HG03460 (cell line): Measurements from ENCODE around the gene AHCYL2.
"Not testable (repeated sequence)": the region's sequence is repeated elsewhere in the genome, so short reads cannot be mapped to it uniquely, and the experiment has no call there.

Experiments
- ATAC-seq: cut with Tn5 transposase; IDR thresholded peaks from one replicate; pipeline ENCODE4 v1.9.1; 2021; ENCODE audit not compliant: unreplicated experiment

The AHCYL2 gene

DNA sequence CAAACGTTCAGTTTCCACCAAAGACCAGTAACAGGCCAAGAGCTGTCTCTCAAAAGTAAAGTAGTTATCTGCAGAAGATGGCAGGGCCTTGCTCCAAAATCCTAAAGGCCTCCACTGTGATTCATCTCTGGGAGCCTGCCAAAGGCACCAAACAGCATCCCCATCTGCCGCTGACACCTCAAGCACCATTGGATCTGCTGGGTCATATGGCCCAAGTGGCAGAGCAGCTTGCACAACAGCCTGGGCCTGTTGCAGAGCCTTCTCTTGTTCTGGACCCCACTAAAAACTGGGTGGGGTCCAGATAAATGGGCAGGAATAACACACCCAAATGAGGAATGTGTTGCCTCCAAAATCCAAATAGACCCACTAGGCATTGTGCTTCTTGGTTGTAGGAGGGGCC, 222.1 kb downstream of the AHCYL2 start:
- not testable (repeated sequence) for ATAC-seq

DNA sequence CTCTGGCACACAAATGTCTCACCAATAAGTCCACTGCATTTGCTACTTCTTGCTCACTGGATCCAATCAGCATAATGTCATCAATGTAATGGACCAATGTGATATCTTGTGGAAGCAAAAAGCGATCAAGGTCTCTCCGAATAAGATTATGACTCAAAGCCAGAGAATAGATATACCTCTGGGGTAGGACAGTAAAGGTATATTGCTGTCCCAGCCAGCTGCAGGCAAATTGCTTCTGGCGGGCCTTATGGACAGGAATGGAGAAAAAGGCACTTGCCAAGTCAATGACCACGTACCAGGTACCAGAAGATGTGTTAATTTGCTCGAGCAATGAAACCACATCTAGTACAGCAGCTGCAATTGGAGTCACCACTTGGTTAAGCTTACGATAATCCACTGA, 222.6 kb downstream of the AHCYL2 start:
- ATAC-seq = not testable (repeated sequence)

DNA sequence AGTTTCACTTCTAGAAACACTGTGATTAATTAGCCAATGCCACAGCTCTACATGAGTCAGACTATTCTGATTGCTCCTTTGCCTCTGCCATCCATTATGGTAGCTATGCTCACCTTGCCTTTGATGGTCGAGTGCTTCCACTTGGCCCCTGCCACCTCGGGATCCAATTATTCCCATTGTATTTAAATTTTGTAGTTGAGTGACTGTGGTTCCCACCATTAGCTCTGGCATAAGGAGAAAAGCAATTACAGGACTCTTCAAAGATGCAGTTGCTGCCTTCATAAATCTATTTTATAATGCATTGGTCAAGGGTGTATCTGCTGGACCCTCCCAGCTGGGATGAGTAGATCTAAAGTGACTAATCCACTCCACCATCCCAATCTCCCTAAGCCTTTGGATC, 223.8 kb downstream of the AHCYL2 start:
- ATAC-seq = not testable (repeated sequence)

DNA sequence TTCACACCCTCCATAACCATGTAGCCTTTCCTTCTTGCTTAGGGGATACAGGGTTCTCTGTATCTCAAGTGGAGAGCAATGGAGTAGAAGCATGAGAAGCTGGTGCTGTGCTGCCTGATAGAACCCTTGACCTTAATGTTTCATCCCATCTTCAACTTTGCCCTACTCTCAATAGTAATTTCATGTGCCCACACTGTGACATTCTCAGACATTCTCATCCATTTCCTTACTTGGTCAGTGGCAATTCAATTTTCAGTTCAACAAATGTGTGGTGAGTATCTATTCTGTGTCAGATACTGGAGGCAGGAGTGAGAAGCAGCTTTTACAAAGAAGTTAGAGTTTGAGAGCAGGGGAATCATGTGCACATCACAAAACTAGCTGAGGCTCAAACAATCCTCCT, 225.5 kb downstream of the AHCYL2 start:
- ATAC-seq = no peak

DNA sequence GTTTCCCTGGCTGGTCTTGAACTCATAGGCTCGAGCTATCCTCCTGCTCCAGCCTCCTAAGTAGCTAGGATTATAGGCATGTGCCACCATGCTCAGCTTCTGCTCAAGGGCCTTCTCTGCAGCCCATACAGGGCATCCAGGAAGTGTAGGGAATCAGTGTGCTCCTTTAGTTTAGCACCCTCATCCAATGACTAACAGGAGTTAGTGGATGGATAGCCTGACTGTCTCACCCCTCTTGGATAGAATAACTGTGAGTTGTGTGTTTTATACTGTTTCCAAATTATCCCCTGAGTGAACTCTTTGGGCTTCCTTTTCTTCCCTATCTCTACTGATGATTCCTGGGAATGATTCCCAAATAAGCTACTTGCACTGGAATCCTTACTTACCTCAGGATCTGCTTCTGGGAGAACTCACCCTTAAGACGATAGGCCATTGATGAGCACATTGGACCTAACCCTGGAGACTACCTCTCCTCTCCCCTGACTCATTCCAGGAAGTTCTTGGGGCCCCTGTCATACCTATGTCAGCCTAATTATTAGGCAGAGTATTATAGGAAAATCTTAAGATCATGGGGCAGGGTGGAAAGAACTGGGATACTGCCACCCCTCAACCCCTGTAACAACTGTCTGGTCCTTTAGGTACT, 227.9 kb downstream of the AHCYL2 start:
- ATAC-seq = no peak

DNA sequence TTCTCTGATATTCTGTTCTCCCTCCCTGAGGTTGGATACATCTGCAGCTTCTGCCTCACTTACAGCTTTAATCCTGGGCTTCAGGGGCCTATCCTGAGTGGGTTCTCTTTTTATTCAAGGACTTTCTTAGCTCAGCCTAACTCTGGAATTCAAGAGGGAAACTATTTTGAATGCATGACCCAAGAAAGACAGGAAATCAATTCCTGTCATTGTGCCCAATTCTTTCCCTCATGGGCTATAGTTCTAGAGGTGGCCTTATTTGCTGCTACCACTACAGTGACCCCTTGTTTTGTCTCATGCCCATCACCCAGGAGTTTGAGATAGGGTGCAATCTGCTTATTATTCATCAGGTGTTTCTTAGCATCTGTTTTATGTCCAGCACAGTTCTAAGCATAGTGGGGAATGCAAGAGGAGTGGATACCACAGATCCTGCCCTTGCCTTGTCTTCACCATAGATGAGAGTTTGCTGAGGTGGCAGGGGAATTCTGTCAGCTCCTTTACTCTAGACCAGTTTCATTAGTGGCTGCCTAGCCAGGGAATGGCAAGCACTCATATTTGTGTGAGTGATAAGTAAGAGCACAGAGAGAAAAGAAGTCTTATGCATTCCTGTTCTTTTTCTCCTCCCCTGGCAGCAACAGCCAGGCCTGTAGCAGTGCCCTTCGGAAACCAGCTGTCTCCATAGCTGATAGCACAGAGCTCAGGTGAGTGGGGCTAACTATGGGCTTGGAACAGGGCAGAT, 228.8 kb downstream of the AHCYL2 start:
- ATAC-seq = no peak

DNA sequence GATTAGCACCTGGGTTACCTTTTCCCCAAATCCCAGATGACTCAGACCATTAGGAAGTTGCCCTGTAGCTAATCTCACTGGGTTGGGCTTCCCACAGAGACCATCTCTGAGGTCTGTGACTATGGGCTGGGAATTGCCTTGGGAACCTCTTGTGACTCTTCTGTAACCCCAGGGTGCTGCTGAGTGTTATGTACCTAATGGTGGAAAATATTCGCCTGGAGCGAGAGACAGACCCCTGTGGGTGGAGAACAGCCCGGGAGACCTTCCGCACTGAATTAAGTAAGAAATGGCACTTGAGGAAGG, 229.4 kb downstream of the AHCYL2 start:
- ATAC-seq = no peak

DNA sequence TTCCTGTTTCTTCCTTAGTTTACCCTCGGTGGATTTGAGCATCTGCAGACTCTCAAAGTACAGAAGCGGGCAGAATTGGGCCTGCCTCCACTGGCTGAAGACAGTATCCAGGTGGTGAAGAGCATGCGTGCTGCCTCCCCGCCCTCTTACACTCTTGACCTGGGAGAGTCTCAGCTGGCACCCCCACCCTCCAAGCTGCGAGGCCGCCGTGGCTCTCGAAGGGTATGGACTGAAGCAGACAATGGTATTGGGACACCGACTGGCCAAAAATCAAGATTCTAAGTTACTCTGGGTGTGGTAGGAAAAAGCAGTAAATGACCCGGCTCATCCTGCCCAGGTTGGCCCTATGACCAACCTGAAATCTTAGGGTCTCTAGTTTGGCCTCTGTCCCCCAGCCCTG, 231.6 kb downstream of the AHCYL2 start:
- no peak for ATAC-seq

DNA sequence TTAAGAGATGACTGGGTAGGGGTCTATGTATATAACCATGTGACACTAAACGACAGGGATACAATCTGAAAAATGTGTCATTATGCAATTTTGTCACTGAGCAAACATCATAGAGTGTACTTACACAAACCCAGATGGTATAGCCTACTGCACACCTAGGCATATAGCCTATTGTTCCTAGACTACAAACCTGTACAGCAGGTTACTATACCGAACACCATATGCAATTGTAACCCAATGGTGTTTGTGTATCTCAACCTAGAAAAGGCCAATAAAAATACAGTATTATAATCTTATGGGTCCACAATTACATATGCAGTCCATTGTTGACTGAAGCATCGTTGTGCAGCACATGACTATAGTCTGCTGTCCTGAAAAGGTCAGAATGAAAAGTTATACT, 232.3 kb downstream of the AHCYL2 start:
- no peak for ATAC-seq

DNA sequence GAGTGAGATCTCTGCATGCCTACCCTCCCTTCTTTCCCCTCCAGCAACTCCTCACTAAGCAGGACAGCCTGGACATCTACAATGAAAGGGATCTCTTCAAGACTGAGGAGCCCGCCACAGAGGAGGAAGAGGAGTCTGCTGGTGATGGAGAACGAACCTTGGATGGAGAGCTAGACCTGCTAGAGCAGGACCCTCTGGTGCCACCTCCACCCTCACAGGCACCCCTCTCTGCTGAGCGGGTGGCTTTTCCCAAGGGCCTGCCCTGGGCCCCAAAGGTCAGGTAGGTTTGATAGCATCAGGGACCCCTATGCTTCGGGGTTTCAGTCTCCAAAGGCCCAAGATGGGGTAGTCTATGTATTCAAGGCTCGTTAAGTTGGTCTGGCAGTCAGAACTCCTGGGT, 233.3 kb downstream of the AHCYL2 start:
- ATAC-seq = no peak

DNA sequence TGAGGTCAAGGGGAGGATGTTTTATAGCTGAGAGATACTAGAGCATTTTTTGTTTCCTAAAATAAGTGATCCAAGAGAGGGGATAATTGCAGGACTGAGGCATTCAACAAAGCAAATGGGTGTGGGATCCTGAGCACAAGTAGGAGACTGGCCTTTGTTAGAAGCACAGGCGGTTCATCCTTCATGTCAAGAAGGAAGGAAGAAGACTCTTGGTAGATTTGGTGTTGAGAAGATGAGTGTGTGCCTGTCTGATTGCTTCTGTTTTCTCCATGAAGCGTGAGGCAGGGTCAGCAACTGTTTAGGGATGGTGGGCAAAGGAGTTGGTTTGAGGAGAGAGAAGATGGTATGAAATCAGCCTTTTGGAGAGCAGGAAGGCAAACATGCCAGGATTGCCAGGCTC, 237.0 kb downstream of the AHCYL2 start:
- no peak for ATAC-seq

DNA sequence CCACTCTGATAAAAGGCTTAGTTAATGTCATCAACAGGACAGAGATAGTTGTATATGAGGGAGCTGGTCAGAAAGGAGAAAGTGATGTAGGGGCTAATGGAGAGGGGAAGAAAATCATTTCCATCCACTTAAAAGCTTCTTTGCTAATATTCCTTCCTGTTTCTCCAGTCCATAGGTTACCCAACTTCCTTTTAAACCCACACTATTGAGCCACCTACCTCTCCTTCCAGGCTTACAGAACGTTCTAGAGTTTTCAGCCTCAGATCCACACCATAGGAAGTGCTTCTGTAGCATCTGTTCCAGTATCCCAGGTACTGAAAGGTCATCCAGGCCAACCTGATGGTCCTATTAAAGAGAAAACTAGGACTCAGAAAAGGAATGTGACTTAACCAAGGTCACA, 237.6 kb downstream of the AHCYL2 start:
- no peak for ATAC-seq

DNA sequence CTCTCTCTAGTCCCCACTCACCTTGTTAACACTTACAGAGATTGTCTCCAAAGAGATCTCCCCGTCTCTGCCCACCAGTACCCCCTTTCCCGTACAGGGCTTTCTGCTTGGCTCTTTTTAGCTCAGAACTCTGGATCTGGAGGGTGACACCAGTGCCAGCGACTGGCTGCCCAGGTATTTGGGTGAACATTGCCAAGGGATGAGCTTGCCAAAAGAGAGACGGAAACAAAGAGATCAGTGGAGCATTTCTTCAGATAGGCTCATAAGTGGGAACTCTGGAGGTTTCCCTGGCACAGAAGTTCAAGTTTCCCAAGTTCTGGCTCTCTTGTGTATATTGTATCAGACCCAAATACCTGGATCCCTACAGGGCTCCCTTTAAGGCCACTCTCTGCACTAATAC, 239.4 kb downstream of the AHCYL2 start:
- no peak for ATAC-seq

DNA sequence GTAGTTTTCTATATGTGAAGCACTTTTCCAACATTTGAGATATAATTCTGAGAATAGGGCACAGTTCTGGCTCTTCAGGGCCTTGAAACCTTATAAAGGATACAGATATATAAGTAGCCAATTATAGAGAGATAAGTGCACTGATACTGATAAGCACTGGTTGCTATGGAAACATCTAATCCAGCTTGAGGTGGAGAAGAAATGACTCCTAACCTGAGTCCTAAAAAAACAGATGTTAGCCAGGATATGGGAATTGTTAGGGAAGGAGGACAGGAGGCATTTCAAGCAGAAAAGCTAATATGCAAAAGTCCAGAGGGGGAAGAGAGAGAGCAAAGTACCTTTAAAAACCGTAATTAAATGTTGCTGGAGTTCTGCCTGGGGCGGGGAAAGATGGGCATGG, 240.2 kb downstream of the AHCYL2 start:
- no peak for ATAC-seq

DNA sequence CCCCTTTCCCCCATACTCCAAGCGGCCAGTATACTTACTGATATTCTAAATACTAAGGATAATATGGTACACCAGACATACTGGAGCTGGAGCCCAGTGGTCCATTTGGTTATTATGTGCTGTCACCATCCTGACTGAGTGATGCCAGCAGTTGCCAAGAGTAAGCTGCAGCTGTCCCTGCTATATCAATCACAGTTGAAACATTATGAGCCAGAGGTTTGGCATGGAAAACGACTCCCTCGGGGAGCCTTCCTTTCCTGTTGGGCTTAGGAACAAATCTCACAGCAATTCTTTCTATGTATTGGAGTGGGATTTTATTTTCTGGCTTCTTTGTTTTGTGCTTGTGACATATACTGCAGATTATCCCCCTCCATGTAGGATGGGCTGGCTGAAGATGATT, 242.0 kb downstream of the AHCYL2 start:
- ATAC-seq = no peak

DNA sequence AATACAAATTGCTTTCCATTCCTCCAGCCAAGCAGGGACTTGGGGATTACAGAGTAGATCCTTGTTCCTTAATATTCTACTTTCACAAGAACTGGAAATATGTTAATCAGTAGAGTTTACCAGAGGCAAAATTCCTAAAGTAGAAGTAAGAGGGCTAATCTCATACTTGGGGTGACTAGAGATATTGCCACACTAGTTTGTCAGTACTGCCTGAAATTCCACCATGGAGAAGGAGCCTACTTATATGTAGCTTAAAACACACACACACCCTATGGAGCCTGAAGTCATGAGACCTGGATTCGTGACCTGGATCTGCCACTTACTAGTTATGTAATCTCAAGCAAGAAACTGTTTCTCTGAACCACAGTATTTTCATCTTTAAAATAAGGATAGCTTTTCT, 243.3 kb downstream of the AHCYL2 start:
- no peak for ATAC-seq

DNA sequence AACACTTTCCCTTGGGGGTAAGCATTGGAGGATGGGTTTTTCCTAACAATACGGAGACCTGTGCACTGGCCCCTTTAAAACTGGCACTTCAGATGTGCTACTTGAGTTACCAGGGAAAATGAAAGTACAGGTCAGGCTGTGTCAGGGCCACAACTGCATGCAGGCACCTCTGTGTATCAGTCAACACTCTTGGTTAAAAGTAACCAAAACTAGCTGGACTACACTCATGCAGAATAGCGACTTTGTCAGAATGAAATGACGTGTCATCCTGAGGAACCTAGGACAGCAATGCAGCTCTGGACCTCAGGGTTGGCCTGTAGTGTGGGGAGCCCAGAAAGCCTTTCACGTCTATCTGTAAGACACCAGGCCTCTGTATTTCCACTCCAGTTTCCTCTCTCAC, 243.7 kb downstream of the AHCYL2 start:
- no peak for ATAC-seq

DNA sequence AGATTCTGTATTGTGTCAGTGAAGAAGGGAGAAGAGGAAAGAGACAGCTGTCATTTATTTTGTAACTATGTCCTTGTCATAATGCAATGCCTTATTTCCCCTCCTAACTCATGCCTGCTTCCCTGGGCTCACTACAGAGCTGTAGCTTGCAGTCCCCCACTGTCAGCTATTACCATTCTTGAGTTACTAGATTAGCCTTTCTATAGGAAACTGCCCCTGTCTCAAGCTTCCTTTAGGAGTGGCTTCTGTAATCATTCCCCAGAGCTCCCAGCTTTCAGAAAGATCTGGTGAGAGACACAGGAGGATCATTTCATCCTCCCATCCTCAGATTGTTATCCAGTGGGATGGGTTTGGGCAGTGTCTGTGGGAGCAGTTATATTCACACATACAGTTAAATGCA, 245.1 kb downstream of the AHCYL2 start:
- ATAC-seq = no peak

DNA sequence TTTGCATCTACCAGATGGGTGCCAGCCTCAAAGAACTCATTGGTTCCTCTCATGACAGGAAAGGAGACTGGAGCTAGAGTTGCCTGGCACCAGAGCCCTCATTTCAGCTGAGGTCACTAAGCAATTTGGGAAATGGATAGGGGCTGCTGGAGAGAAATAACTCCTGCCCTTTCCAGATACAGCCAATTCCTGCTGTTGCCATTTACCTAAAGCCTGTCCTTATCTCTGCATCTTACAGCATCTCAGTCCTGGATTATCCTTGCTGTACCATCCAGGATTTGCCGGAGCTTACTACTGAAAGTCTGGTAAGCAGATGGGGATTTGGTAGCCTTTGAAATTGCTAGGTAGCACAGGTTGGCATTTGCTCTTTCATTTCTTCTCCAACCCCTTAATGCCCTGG, 245.6 kb downstream of the AHCYL2 start:
- no peak for ATAC-seq

DNA sequence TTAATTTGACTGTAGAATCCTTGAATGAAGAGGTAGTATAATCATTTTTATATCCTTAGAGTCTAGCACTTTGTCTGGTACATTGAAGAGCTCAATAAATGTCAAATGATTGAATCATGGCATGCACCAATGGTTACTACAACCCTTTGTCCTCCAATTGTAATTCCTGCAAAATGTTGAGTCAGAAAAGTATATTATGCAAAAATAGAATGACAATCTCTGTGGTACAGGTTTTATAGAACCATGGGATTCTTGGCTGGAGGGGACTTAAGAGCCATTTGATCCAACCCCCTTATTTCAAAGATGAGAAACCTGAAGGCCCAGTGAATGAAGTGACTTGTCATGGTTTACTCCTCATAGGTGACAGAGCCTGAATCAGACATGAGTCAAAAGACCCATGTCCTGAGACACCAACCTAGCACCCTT, 246.6 kb downstream of the AHCYL2 start:
- no peak for ATAC-seq

DNA sequence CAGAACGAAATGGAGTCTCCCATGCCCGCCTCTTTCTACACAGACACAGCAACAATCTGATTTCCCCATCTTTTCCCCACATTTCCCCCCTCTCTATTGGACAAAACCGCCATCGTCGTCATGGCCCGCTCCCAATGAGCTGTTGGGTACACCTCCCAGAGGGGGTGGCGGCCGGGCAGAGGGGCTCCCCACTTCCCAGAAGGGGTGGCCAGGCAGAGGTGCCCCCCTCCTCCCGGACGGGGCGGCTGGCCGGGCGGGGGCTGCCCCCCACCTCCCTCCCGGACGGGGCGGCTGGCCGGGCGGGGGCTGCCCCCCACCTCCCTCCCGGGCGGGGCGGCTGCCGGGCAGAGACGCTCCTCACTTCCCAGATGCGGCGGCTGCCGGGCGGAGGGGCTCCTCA, 251.1 kb downstream of the AHCYL2 start:
- ATAC-seq = not testable (repeated sequence)

DNA sequence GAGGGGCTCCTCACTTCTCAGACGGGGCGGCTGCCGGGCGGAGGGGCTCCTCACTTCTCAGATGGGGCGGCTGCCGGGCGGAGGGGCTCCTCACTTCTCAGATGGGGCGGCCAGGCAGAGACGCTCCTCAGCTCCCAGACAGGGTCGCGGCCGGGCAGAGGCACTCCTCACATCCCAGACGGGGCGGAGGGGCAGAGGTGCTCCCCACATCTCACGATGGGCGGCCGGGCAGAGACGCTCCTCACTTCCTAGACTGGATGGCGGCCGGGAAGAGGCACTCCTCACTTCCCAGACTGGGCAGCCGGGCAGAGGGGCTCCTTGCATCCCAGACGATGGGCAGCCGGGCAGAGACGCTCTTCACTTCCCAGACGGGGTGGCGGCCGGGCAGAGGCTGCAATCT, 251.6 kb downstream of the AHCYL2 start:
- not testable (repeated sequence) for ATAC-seq
